Testis (tissue), 2 donors: ENCODE results near the gene KCNQ5.

Experiments
- CTCF ChIP-seq, 3 experiments: fragments of 450-650 bp in 2 of 3; fragments of 200-600 bp in 1 of 3; sonication (generic) in 1 of 3; IDR thresholded peaks; one replicate each; pipeline ENCODE4 v1.5.1; 2016 to 2019; ENCODE audit warnings: antibody characterized with exemption in 3 of 3, mild to moderate bottlenecking in 2 of 3, moderate library complexity in 1 of 3
- POLR2A ChIP-seq: fragments of 450-650 bp; IDR thresholded peaks from one replicate; pipeline ENCODE4 v1.6.1; 2017; ENCODE audit warnings: antibody characterized with exemption, mild to moderate bottlenecking, moderate library complexity

DNA sequence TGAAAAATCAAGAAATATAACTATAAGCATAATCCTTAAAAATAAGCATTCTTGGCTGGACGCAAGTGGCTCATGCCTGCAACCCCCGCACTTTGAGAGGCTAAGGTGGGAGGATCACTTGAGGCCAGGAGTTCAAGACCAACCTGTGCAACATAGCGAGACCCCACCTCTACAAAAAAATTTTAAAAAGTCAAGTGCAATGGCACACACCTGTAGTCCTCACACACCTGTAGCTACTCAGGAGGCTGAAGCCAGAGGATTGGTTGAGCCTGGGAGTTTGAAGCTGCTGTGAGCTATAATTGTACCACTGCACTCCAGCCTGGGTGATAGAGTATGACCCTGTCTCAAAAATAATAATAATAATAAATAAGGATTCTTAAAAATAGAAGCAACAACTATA is 494.5 kb downstream of the KCNQ5 start:
- TF ChIP-seq CTCF (IDR thresholded peaks at IDR 0.05) (no peak), POLR2A (no peak)
